ENCODE results near the gene SYF2.
"Not testable (repeated sequence)": the region's sequence is repeated elsewhere in the genome, so short reads cannot be mapped to it uniquely, and the experiment has no call there.

- TF ChIP-seq, protein P1, sequence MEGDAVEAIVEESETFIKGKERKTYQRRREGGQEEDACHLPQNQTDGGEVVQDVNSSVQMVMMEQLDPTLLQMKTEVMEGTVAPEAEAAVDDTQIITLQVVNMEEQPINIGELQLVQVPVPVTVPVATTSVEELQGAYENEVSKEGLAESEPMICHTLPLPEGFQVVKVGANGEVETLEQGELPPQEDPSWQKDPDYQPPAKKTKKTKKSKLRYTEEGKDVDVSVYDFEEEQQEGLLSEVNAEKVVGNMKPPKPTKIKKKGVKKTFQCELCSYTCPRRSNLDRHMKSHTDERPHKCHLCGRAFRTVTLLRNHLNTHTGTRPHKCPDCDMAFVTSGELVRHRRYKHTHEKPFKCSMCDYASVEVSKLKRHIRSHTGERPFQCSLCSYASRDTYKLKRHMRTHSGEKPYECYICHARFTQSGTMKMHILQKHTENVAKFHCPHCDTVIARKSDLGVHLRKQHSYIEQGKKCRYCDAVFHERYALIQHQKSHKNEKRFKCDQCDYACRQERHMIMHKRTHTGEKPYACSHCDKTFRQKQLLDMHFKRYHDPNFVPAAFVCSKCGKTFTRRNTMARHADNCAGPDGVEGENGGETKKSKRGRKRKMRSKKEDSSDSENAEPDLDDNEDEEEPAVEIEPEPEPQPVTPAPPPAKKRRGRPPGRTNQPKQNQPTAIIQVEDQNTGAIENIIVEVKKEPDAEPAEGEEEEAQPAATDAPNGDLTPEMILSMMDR (IDR thresholded peaks at IDR 0.05; ENCODE audit: insufficient read depth, low read length): not testable (repeated sequence)
- not testable (repeated sequence) for TF ChIP-seq GABPA (IDR thresholded peaks at IDR 0.05; ENCODE audit: low read depth); POLR2AphosphoS5 (IDR thresholded peaks at IDR 0.05; ENCODE audit: low read depth); SPI1 (IDR thresholded peaks at IDR 0.05; ENCODE audit: borderline replicate concordance, low read depth)
- TF ChIP-seq, protein P2, sequence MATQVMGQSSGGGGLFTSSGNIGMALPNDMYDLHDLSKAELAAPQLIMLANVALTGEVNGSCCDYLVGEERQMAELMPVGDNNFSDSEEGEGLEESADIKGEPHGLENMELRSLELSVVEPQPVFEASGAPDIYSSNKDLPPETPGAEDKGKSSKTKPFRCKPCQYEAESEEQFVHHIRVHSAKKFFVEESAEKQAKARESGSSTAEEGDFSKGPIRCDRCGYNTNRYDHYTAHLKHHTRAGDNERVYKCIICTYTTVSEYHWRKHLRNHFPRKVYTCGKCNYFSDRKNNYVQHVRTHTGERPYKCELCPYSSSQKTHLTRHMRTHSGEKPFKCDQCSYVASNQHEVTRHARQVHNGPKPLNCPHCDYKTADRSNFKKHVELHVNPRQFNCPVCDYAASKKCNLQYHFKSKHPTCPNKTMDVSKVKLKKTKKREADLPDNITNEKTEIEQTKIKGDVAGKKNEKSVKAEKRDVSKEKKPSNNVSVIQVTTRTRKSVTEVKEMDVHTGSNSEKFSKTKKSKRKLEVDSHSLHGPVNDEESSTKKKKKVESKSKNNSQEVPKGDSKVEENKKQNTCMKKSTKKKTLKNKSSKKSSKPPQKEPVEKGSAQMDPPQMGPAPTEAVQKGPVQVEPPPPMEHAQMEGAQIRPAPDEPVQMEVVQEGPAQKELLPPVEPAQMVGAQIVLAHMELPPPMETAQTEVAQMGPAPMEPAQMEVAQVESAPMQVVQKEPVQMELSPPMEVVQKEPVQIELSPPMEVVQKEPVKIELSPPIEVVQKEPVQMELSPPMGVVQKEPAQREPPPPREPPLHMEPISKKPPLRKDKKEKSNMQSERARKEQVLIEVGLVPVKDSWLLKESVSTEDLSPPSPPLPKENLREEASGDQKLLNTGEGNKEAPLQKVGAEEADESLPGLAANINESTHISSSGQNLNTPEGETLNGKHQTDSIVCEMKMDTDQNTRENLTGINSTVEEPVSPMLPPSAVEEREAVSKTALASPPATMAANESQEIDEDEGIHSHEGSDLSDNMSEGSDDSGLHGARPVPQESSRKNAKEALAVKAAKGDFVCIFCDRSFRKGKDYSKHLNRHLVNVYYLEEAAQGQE (IDR thresholded peaks at IDR 0.05; ENCODE audit: insufficient replicate concordance, low read depth): not testable (repeated sequence)
These were observed 36.0 kb upstream of the SYF2 start for GRCh38 chr1:25268143-25268760.

All from HL-60 (cell line).